MV-4-11 (cell line): ENCODE data around the gene USP34.
A peak's percentile ranks its signal among the peaks of the same experiment; 100 is the strongest.
"Not testable (repeated sequence)": the region's sequence is repeated elsewhere in the genome, so short reads cannot be mapped to it uniquely, and the experiment has no call there.

Source experiments
- DNase-seq: peaks from one replicate; lab custom pipeline; 2025; lab: John Stamatoyannopoulos, UW

The USP34 gene

DNA sequence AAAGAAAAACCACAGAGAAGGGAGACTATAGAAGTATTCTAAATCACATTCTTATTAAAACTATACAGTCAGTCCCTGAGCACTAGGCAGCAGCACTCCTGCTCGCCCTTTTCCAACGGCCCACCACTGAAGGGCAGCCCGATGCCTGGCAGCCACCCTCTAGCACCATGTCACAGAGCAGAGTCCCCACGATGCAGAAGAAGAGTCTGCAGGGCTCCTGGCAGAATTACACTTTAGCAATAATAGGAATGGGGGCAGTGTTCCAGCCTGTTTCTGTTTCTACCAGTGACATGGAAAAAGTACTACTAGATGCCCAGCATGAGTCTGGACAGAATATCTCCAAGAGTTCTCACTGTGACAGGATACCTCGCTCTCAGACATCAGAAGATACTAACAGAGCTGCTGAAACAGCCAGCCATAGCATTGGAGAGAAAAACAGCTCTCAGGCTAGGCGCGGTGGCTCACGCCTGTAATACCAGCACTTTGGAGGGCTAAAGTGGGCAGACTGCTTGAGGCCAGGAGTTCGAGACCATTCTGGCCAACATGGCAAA lies 221.3 kb downstream of the USP34 start:
- DNase-seq: no peak

GRCh38 chr2:61247204-61247812 lies 223.6 kb downstream of the USP34 start:
- DNase-seq: no peak

GRCh38 chr2:61244694-61245093 lies 226.2 kb downstream of the USP34 start:
- no peak for DNase-seq

DNA sequence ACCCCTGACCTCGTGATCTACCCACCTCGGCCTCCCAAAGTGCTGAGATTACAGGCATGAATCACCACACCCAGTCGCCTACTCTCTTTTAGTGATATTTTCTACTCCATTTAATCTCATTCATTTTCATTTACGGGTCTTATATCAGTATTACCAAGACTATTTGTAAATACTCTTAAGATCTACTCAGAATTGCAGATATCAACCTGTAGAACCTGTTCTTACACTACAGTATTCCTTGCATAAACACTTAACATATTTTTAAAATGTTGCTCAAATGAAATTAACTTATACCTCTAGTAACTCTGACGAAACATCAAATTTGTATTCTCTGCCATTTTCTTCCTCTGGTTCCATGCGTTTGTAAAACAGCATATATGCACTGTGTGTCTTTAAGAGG lies 229.6 kb downstream of the USP34 start:
- no peak for DNase-seq

- DNase-seq: no peak
These were observed 232.5 kb downstream of the USP34 start for GRCh38 chr2:61238219-61239012.

DNA sequence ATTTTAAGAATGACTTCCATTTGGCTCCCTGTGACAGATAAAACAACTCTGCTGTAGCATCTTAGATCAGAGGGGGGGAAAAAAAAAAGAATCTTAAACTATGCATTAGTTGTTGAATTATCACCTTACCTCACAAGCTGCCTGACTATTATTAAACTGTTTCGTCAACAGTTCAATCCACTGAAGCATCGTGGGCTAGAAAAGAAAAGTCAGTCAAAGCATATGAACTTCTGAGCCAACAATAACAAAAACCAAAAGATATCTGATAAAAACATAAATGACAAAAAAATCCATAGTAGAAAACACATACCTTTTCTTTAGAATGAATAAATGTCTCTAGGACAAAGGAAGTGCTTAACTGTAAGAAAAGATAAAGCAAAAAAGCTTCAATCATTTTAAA lies 235.2 kb downstream of the USP34 start:
- no peak for DNase-seq

DNA sequence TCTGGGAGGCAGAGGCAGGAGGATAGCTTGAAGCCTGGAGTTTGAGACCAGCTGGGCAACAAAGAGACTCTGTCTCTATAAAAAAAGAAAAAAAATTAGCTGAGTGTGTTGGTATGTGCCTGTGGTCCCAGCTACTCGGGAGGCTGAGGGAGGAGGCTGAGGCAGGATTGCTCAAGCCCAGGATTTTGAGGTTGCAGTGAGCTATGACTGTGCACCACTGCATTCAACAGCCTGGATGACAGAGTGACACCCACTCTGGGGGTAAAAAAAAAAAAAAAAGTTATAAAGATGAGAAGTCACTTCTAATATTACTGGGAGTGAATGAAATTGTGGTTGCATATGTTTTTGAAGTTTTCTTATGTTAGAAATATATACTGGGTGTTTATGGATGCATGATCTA lies 237.3 kb downstream of the USP34 start:
- peak; percentile 15 for DNase-seq

DNA sequence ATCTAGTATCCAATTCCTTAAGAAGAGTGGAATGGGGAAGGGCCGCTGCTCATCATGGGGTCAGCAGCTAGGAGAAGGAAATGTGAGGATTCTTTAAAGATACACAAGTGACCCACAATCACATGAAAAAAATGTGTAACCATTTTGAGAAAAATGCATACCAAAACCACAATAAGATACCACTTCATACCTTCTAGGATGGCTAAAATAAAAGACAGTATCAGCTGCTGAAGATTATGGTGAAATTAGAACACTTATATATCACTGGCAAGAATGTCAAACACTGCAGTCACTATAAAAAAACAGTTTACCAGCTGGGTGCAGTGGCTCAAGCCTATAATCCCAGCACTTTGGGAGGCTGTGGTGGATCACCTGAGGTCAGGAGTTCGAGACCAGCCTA lies 241.0 kb downstream of the USP34 start:
- DNase-seq: no peak

GRCh38 chr2:61222567-61222966 lies 248.3 kb downstream of the USP34 start:
- DNase-seq: no peak

DNA sequence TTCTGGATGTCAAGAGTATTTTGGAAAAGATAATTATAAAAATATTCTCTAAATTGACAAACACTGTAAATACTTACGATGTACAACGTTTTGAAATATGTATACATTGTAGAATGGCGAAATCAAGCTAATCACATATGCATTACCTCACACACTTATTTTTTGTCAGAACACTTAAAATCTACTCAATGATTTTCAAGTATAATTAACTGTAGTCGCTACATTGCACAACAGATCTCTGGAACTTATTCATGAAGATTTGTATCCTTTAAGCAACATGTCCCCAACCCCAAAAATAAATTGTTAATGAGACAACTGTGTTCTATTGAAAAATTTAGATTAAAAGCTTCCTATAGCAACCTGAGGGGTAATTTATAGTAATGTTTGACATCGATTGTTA lies 249.1 kb downstream of the USP34 start:
- DNase-seq: no peak

DNA sequence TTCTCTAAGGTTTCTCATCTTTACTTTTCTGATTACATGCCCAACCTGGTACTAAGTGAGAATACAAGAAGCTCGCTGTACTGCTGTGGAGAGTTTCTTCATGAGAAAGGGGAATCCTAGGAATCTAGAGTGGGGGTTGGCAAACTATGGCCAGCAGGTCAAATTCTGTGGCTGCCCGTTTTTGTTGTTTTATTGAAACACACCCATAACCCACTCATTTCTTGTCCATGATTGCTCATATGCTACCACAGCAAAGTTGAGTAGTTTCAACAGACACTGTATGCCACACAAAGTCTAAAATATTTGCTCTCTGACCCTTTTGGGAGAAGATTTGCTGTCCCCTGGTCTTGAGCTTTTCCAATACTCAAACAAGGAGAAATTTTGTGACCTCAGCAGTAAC lies 250.1 kb downstream of the USP34 start:
- no peak for DNase-seq

DNA sequence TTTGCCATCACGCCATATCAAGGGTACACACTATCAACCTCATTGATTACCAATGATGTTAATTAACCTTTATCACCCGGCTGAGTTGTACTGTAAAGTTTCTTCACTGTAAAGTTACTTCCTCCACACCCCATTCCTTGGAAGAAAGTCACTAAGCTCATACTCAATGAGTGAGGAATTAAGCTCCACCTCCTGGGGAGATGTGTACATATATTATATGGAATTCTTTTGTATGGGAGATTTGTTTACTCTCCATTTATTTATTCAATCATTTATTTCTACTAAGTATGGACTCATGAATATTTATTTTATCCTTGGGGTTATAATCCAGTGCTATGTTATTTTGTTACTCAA lies 252.1 kb downstream of the USP34 start:
- no peak for DNase-seq

- DNase-seq: no peak
These were observed 252.6 kb downstream of the USP34 start for GRCh38 chr2:61218076-61218816.

DNA sequence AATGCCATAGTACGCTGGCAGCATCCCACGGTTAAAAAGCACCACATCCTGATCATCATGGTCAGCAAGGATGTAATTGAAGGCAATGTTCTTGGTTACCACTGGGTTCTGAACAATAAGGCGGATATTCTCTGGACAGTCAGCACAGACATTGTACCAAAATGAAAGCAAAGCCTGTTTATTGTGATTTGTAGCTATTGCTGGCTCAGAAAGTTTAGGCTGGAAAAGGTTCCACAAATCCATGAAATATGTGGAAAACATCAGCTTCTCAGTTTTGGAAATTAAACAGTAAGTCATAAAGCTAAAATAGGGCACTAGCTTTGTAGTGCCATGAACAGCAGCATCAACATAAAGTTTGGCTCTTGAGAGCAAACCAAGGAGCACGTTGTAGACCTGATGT lies 256.7 kb downstream of the USP34 start:
- DNase-seq: no peak

- DNase-seq: peak; percentile 84
These were observed 260.4 kb downstream of the USP34 start for GRCh38 chr2:61210332-61210981.

DNA sequence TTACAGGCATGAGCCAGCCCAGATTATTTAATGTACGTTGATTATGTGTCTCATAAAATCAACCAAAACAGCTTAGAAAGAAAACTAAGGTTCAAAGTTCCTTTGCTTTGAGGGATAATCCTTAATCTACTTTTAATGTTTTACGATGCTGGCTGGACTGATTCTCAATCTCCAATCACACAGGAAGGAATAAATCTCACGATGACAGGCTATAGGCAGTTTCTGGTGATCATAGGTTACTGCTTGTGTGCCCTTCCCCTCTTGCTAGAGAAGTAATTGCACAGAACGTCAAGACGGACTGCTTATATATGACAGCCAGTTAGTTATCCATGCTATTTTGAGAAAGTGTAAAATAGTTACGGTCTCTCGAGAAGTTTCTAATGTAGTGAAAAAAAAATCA lies 265.8 kb downstream of the USP34 start:
- DNase-seq: no peak

DNA sequence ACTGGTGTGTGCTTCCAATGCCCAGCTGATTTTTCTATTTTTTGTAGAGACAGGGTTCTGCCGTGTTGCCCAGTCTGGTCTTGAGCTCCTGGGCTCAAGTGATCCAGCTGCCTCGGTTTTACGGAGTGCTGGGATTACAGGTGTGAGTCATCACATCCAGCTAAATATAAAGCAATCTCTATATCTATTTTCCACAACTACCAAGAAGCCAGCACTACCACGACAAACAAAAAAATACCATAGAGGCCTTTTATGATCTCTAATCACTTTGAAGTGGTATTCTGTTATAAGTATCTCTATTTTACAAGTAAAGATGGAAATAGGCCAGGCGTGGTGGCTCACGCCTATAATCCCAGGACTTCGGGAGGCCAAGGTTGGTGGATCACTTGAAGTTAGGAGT lies 274.2 kb downstream of the USP34 start:
- DNase-seq: no peak

DNA sequence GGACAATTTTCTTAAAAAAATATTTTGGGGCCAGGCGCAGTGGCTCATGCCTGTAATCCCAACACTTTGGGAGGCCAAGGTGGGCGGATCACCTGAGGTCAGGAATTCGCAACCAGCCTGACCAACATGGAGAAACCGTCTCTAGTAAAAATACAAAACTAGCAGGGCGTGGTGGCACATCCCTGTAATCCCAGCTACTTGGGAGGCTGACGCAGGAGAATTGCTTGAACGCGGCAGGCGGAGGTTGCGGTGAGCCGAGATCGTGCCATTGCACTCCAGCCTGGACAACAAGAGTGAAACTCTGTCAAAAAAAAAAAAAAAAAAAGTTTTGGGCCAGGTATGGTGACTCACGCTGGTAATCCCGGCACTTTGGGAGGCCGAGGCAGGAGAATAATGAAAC lies 276.2 kb downstream of the USP34 start:
- not testable (repeated sequence) for DNase-seq

GRCh38 chr2:61193670-61194561 lies 277.0 kb downstream of the USP34 start:
- DNase-seq: peak; percentile 36

GRCh38 chr2:61187085-61187484 lies 283.8 kb downstream of the USP34 start:
- no peak for DNase-seq

GRCh38 chr2:61185231-61185728 lies 285.6 kb downstream of the USP34 start:
- no peak for DNase-seq
